ENCODE measurements around the gene ABLIM3.

GRCh38 chr5:149240354-149240998, 99.2 kb downstream of the ABLIM3 start:
- TF ChIP-seq CTCF (IDR thresholded peaks at IDR 0.05; ENCODE audit: insufficient read depth, low read length) (no peak), POLR2AphosphoS5 (IDR thresholded peaks at IDR 0.05; ENCODE audit: low read depth) (peak; percentile 36; the same call in 1 of the 2 replicates), GABPA (IDR thresholded peaks at IDR 0.05; ENCODE audit: low read depth) (no peak), SPI1 (IDR thresholded peaks at IDR 0.05; ENCODE audit: borderline replicate concordance, low read depth) (peak; percentile 19; the same call in 1 of the 2 replicates)
- TF ChIP-seq, protein P1, sequence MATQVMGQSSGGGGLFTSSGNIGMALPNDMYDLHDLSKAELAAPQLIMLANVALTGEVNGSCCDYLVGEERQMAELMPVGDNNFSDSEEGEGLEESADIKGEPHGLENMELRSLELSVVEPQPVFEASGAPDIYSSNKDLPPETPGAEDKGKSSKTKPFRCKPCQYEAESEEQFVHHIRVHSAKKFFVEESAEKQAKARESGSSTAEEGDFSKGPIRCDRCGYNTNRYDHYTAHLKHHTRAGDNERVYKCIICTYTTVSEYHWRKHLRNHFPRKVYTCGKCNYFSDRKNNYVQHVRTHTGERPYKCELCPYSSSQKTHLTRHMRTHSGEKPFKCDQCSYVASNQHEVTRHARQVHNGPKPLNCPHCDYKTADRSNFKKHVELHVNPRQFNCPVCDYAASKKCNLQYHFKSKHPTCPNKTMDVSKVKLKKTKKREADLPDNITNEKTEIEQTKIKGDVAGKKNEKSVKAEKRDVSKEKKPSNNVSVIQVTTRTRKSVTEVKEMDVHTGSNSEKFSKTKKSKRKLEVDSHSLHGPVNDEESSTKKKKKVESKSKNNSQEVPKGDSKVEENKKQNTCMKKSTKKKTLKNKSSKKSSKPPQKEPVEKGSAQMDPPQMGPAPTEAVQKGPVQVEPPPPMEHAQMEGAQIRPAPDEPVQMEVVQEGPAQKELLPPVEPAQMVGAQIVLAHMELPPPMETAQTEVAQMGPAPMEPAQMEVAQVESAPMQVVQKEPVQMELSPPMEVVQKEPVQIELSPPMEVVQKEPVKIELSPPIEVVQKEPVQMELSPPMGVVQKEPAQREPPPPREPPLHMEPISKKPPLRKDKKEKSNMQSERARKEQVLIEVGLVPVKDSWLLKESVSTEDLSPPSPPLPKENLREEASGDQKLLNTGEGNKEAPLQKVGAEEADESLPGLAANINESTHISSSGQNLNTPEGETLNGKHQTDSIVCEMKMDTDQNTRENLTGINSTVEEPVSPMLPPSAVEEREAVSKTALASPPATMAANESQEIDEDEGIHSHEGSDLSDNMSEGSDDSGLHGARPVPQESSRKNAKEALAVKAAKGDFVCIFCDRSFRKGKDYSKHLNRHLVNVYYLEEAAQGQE (IDR thresholded peaks at IDR 0.05; ENCODE audit: insufficient replicate concordance, low read depth): no peak
